Measurements from ENCODE around the gene TPRG1. TPM values are rescaled to one million over a fixed set of nuclear protein-coding genes. Genes with fewer than 3 reads are reported as not detected.

The TPRG1 gene
- total and polyA plus RNA-seq, 2 donors (not counting 1 experiment from before 2014, with no cell fraction given): 0.47 to 0.99 TPM

GRCh38 chr3:189286188-189286587, 114.4 kb downstream of the TPRG1 start:
- H3K79me2 ChIP-seq (ENCODE audit: control insufficient read depth, insufficient read depth, low read length): no peaks in the 10 kb centered on the region
- H3K9me3 ChIP-seq (ENCODE audit: control insufficient read depth, insufficient read depth, low read depth, low read length): no peaks in the 10 kb centered on the region
- no peaks in the 10 kb centered on the region for H3K27me3 ChIP-seq (ENCODE audit: control insufficient read depth, insufficient read depth, low read length)
- H3K4me1 ChIP-seq (ENCODE audit: control insufficient read depth, extremely low read depth, insufficient read depth, low read length): no peaks in the 10 kb centered on the region
- no peak overlapping the region for H2AFZ ChIP-seq (ENCODE audit: low read length)
- TF ChIP-seq CTCF (conservative IDR thresholded peaks at IDR 0.05 in 1 of 2, IDR thresholded peaks at IDR 0.05 in 1 of 2; ENCODE audit: low read depth in 1 of 2, low read length in 2 of 2): no peak
- TF ChIP-seq EZH2 (IDR thresholded peaks at IDR 0.05; ENCODE audit: low read length, missing control alignments): no peak
- no peak overlapping the region for H3K9ac ChIP-seq (ENCODE audit: insufficient read depth, low read length)
- H3K4me3 ChIP-seq (replicated peaks in 1 of 4; ENCODE audit: control extremely low read depth in 1 of 4, insufficient read depth in 1 of 4, low read depth in 3 of 4, low read length in 4 of 4): no peak overlapping the region
- no peaks in the 10 kb centered on the region for H4K20me1 ChIP-seq (ENCODE audit: control insufficient read depth, extremely low read depth, insufficient read depth, low read length)
- no peak overlapping the region for H3K27ac ChIP-seq (ENCODE audit: insufficient read depth, low read length)
- H3K36me3 ChIP-seq (ENCODE audit: control insufficient read depth, insufficient read depth, low read length): no peaks in the 10 kb centered on the region
- no peak overlapping the region for H3K4me2 ChIP-seq (ENCODE audit: extremely low read depth, insufficient read depth, low read length)
- no peak for DNase-seq (ENCODE audit: low read depth in 2 of 2)

- TF ChIP-seq EZH2 (IDR thresholded peaks at IDR 0.05; ENCODE audit: low read length, missing control alignments): no peak
- no peak for TF ChIP-seq CTCF (conservative IDR thresholded peaks at IDR 0.05 in 1 of 2, IDR thresholded peaks at IDR 0.05 in 1 of 2; ENCODE audit: low read depth in 1 of 2, low read length in 2 of 2)
- no peak overlapping the region for H3K9ac ChIP-seq (ENCODE audit: insufficient read depth, low read length)
- no peak overlapping the region for H2AFZ ChIP-seq (ENCODE audit: low read length)
- H3K36me3 ChIP-seq (ENCODE audit: control insufficient read depth, insufficient read depth, low read length): no peaks in the 10 kb centered on the region
- H3K27ac ChIP-seq (ENCODE audit: insufficient read depth, low read length): no peak overlapping the region
- H3K4me3 ChIP-seq (replicated peaks in 1 of 4; ENCODE audit: control extremely low read depth in 1 of 4, insufficient read depth in 1 of 4, low read depth in 3 of 4, low read length in 4 of 4): no peak overlapping the region
- H3K4me1 ChIP-seq (ENCODE audit: control insufficient read depth, extremely low read depth, insufficient read depth, low read length): no peaks in the 10 kb centered on the region
- no peaks in the 10 kb centered on the region for H3K9me3 ChIP-seq (ENCODE audit: control insufficient read depth, insufficient read depth, low read depth, low read length)
- no peak overlapping the region for H3K4me2 ChIP-seq (ENCODE audit: extremely low read depth, insufficient read depth, low read length)
- no peaks in the 10 kb centered on the region for H3K79me2 ChIP-seq (ENCODE audit: control insufficient read depth, insufficient read depth, low read length)
- no peaks in the 10 kb centered on the region for H3K27me3 ChIP-seq (ENCODE audit: control insufficient read depth, insufficient read depth, low read length)
- no peak for DNase-seq (ENCODE audit: low read depth in 2 of 2)
- no peaks in the 10 kb centered on the region for H4K20me1 ChIP-seq (ENCODE audit: control insufficient read depth, extremely low read depth, insufficient read depth, low read length)
Measured at GRCh38 chr3:189286916-189287315, 115.1 kb downstream of the TPRG1 start.

DNA sequence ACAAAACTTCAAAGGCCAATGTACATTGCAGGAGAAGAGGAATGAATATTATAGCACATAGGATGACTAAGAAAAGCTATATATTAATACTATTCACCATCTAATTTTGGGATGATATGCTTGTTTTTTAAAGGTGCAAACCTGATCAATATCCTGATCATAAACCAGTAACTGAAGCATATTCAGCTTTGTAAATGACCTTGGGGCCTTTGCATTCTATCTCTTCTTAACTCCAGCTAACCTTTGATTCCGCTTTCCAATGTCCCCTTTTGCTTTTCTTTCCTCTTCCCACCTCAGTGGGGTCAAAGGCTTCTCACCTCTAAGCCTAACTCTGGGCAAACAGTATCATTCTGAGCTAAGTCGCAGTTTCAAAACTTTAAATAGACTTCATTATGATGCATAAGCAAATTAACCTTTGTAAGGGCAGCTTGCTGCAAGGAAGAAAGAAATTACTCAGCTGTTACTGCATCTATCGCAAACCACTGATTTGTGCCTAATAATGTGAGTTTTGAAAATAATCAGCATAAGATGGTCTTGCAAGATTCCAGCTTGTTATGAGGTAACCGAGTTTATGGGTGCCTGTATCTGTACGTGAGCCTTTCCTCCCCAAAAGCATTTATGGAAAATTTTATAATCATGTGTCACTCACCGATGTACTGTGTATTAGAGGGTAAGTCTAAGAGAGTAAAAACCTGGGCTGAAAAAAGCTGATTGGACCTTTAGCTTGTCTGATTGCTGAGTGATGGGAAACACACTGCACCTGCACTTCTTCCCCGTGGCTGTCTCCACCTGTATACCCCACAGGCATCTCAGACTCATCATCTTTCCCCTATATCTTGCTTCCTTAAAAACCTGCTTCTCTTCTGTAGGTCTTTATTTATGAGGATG, 116.8 kb downstream of the TPRG1 start:
- Histone ChIP-seq H3K79me2 (ENCODE audit: control insufficient read depth, insufficient read depth, low read length) (no peaks in the 10 kb centered on the region), H3K4me1 (ENCODE audit: control insufficient read depth, extremely low read depth, insufficient read depth, low read length) (no peaks in the 10 kb centered on the region), H3K4me3 (replicated peaks in 1 of 4; ENCODE audit: control extremely low read depth in 1 of 4, insufficient read depth in 1 of 4, low read depth in 3 of 4, low read length in 4 of 4) (no peak overlapping the region), H3K27me3 (ENCODE audit: control insufficient read depth, insufficient read depth, low read length) (no peaks in the 10 kb centered on the region), H3K27ac (ENCODE audit: insufficient read depth, low read length) (no peak overlapping the region), H3K4me2 (ENCODE audit: extremely low read depth, insufficient read depth, low read length) (no peak overlapping the region), H3K36me3 (ENCODE audit: control insufficient read depth, insufficient read depth, low read length) (no peaks in the 10 kb centered on the region), H4K20me1 (ENCODE audit: control insufficient read depth, extremely low read depth, insufficient read depth, low read length) (no peaks in the 10 kb centered on the region), H3K9me3 (ENCODE audit: control insufficient read depth, insufficient read depth, low read depth, low read length) (no peaks in the 10 kb centered on the region), H2AFZ (ENCODE audit: low read length) (no peak overlapping the region), H3K9ac (ENCODE audit: insufficient read depth, low read length) (no peak overlapping the region)
- no peak for DNase-seq (ENCODE audit: low read depth in 2 of 2)
- TF ChIP-seq CTCF (conservative IDR thresholded peaks at IDR 0.05 in 1 of 2, IDR thresholded peaks at IDR 0.05 in 1 of 2; ENCODE audit: low read depth in 1 of 2, low read length in 2 of 2) (no peak), EZH2 (IDR thresholded peaks at IDR 0.05; ENCODE audit: low read length, missing control alignments) (no peak)

Data from fibroblast of lung (primary cell).